Stimulated activated CD4-positive, alpha-beta T cell treated with anti-CD3 and anti-CD28 coated beads, Interleukin-15, amount 100 ng/mL, for 48 hours (primary cell): Measurements from ENCODE around the gene ZBTB20.
"Not testable (repeated sequence)": the region's sequence is repeated elsewhere in the genome, so short reads cannot be mapped to it uniquely, and the experiment has no call there.

ENCODE experiments used
- DNase-seq, 2 donors: peaks; one replicate each; pipeline ENCODE4 v3.0.0-alpha.2; 2020; ENCODE audit warnings: low read depth in 2 of 2

ZBTB20 gene

DNA sequence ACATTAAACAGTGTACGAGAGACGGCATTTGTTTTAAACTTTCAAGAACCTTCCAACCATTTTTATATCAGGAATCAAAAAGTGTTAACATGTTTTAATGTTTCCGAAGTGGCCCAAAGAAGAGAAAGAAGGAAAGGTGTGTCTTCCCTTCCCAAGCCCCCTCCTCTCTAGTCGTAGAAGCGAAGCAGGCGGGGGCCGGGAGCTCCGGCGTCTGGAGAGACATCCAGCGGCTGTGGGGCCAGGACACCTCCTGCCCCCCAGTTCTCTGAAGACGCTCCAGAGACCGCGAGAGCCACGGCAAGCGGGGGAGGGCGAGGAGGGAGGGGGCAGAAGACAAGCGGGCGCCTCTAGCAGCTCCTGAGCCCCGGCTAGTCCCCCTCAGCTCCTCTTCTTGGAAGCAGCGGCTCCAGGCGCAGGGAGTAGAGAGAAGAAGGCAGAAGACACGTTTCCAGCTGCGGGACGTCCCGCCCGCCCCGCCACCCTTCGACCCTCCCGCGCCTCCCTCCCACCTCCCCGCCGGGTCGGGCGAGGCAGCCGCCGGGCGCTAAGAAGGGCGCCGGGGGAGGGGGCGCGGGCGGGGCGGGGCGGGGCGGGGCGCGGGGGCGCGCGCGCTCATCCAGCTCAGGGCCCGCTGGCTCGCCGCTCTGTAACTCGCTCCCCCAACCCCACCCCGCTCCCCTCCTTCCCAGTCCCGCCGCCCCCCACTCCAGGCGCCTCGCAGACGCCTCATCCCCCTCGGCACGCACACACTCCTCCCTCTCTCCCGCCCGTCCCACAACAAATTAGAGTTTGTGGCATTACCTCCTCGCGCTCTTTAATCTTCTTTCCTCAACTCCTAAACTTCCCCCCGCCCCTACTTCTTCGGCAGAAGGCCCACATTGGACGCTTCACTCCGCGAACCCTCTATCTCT, at the start of gene ZBTB20:
ZBTB20 (minus strand) TSS at position 871 of the 911 bp plus-strand sequence.
- DNase-seq = peak; percentile 51 to 60

DNA sequence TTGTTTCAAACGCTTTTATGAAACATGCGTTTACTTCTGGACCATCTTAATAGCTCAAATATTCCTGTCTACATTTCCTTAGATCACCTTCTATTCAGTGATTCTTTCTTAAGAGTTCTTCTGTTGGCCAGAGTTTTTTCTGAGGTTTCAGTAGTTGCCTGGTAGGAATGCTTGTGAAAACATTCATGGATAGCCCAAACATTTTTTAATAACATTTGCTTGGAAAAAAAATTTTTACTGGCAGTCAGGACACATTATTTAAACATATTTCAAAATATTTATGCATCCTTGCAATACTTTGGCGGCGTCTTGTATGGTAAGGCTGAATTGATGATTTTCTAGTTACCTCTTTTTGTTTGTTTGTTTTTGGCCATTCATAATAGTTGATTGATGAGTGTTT, 47.4 kb upstream of the ZBTB20 start:
- DNase-seq = no peak

DNA sequence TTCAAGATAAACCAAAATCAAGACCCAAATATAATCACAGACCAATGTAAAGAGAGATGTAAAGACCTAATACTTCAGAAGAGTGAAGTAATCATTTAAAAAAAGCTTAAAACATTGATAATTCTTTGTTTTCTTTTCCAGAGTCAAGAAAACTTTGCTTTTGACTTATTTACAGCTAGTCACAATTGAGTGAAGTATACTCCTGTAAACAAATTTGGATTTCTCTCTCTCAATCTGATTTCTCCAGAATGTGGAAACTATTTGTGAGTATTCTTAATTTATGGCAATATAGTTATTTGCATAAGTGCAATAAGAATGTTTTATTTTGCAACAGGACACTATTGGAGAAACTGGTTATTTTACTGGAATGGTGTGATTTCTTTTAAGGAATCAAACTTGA, 43.7 kb upstream of the ZBTB20 start:
- DNase-seq = no peak

DNA sequence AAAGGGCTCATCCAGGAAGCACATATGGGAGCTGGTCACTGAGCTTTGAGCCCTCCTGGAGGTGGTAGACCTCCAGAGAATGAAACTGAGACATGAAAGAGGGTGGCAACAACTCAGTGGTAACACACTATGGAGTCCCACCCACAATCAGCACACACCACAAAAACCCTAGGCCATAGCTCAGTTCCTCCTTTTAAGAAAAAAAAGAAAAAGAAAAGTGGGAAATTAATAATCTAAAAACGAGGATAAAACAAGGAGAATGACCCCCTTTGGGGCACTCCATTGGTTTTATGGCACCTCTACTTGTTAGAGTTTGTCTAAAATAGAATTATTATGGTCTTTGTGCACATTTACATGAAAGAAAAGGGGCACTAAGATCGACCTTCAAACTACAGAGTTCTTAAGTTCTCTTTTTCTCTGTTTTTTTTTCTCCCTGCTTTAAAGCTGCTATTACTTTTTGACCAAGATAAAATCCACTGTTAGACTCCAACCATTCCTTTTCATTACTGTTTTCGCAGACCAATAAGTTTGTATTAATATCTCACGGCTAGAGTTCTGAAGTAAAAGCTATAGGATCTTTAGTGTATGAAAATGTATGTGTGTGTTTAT, 40.2 kb upstream of the ZBTB20 start:
- no peak for DNase-seq

DNA sequence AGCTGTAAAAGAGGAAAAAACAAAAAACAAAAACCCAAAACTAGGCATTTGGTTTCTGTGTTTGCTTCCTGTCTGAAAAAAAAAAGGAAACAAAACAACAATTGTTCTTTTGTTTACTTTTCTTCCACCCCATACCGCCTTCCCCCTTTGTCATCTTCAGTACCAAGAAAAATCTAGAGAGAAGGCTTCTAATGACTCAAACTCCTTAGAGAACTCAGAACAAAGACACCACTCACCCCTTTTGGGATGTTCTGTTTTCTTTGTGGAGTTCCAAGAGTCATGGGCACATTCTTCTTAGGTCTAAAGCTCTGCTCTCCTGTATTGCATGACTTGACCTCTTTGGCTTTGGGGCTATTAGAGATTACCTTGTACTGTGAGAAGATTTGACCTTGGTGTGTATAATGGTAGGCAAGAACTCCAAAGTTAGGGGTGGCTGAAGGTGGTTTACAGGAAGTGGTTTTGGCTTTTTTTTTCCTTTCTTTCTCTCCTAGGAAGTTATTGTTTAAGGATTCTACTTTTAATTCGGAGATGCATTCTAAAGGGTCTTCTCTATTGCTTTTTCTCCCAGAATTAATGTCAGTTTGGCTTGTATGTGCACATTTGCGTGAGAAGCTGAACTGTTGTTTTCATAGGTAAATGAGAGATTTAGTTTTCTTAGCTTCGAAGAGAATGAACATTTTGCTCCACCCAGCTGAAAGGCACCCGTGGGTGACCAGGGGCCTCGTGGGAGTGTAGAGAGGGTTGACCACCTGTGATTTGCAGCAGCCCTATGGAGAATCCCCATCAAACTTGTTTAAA, 39.5 kb upstream of the ZBTB20 start:
- no peak for DNase-seq

DNA sequence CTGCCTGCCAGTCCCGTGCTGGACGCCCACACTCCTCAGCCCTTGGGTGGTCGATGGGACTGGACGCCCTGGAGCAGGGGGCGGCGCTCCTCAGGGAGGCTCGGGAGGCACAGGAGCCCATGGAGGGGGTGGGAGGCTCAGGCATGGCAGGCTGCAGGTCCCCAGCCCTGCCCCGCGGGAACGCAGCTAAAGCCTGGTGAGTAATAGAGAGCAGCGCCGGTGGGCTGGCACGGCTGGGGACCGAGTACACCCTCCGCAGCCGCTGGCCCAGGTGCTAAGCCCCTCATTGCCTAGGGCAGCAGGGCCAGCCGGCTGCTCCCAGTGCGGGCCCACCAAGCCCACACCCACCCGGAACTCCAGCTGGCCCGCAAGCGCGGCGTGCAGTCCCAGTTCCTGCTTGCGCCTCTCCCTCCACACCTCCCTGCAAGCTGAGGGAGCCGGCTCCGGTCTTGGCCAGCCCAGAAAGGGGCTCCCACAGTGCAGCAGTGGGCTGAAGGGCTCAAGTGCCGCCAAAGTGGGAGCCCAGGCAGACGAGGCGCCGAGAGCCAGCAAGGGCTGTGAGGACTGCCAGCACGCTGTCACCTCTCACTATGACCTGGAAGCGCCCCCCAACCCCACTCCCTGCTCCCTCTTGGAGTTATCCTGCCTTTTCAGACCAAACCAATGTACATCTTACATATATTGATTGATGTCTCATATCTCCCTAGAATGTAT, 37.9 kb upstream of the ZBTB20 start:
- not testable (repeated sequence) for DNase-seq

DNA sequence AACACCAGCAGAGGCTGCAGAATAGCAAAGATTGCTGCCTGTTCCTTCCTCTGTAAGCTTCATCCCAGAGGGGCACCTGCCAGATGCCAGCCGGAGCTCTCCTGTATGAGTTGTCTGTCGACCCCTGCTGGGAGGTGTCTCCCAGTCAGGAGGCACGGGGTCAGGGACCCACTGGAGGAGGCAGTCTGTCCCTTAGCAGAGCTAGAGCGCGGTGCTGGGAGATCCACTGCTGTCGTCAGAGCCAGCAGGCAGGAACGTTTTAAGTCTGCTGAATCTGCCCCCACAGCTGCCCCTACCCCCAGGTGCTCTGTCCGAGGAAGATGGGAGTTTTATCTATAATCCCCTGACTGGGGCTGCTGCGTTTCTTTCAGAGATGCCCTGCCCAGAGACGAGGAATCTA, 31.8 kb upstream of the ZBTB20 start:
- not testable (repeated sequence) for DNase-seq

DNA sequence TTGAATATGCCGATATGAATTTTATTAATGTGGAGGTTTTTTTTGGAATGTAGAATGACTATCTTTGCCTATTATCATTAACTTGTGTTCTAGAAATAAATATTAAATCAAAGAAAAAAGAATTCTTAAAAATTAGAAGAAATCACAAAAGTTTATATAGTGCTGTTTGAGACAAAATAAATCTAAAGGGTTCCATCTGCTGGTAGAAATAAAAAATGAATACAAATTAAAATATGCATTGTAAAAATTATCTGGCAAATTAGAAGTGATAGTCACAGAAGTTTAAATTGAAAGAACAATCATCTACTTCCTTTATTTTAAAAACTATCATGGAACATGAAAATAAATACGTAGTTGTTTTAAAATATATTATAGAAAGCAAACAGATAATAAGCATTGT, 22.7 kb upstream of the ZBTB20 start:
- no peak for DNase-seq

DNA sequence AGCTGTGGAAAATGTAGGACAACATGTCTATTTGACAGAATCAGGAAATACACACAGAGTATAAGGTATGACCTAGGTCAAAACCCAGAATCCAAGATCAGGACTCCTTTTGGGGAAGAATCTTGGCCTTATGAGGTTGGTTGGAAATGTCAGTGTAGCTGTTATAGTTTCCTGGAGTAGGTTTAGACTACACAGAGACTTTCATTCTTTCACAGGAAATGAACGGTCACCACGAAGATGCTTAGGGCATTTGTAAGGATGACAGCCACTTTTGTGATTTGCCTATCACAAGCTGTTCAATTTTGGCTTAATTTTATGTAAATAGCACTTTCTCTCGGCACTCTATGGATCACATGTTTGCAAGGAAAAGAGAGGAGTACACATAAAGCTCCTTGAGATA, 18.6 kb upstream of the ZBTB20 start:
- DNase-seq = no peak

DNA sequence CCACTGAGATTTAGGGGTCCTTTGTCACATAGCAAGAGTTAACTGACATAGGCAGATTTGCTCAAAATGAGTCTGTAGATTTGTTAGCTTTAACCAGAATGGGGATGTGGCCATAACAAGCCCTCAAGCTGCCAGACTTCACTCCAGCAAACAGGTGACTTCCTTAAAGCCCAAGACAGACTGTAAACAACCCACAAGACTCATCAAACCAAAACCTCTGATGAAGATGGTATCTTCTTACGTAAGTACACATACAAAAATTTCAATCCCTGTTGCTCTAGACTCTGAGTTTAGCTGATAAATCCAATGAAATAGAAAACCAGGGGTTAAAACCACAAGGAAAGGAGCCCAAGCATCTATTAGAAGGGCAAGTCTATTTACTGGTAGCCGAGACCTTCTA, 18.2 kb upstream of the ZBTB20 start:
- no peak for DNase-seq

DNA sequence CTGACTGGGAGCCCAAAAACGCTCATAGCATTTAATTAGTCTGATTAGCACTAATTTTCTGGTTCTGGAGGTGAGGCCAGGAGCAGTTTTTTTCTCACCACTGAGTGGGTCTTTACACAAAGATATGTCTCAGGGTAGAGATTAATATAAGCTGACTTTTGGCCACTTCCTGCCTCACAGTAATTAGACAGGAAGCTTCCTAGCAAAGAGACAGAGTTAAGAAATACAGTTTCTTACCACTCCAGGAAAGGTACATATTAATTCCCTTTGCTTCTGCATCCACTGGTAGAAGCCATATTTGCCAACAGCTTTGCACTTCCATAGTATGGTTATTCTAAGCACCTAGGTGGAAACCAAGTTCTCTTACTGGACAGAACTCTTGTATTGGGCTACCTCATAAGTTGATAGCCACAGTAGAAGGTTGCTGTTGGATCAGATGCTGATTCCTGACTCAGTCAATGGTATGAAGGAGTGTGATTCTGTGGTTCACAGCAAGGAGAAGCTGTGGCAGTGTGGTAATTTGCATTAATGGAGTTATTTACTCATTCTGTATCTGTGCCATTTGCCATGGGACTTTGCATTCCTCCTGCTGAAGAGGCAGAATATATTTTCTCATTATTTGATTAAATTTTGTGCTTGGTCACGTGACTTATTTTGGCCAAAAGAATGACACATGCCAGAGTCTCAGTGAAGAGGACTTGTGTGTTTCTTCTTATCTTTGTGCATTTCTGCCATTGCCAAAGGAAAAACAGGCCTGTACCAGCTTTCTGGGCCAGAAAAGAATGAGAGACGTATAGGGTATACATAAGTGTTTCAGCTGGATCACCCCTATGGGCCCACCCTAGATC, 17.5 kb upstream of the ZBTB20 start:
- DNase-seq = no peak

DNA sequence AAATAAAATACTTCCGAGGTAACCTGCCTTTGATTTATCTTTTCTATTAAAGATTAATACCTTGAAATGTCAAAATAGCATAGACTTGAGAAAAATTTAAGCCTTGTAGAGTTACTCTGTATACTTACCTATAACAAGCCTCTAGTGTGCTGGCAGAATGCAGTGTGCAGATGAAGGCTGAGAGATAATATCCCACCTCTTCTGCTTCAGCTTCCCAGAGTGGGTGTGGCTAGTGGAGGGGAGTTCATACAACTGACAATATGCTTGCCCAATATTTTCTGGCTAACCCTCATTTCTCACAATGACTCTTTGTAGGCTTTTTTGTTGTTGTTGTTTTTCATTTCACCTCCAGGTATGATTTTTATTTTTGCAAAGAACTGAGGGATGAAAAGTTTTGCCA, 15.7 kb upstream of the ZBTB20 start:
- no peak for DNase-seq

DNA sequence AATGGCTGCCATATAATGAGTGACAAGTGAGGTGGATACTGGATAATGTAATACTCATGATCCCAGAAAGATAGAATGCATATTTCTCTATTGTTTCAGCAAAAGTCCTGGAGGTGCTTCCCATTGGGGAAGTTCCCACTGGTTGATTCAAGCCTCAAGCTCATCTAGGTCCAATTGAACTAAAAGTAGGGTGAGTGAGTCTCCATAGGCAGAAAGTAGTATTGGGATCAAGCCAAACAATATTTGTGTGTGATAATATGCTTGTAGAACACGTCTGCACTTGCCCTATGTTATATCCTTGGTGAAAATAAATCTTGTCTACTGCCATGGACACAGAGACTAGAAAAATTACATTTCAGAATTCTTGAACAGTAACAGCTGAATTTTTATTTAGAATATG, 14.8 kb upstream of the ZBTB20 start:
- no peak for DNase-seq

DNA sequence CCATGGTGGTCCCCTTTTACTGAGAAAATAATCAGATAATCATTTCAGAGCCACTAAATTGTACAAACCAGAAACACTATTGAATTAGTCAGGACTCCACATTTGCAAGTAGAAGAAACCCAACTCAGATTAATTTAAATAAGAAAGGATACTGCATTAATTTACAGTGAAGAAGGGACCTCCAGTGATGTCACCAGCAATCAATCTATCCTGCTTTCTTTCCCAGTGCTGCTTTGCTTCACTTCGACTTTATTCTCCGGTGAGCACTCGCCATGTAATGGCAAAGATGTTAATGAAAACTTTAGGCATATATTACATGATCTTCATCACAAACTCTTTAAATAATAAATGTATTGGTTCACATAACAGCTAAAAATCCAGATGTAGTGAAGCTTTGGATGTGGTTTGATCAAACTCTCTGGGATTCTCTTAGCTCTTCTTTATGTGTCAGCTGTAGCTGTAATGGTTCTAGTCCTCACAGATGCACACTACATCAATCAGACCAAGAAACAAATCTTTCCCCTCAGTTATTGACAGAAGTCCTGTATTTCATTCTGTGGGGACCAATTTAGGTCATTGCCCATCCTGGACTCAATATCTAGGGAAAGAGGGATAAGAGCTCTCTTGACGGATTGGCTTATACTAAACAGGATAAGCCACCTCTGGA, 14.2 kb upstream of the ZBTB20 start:
- no peak for DNase-seq

DNA sequence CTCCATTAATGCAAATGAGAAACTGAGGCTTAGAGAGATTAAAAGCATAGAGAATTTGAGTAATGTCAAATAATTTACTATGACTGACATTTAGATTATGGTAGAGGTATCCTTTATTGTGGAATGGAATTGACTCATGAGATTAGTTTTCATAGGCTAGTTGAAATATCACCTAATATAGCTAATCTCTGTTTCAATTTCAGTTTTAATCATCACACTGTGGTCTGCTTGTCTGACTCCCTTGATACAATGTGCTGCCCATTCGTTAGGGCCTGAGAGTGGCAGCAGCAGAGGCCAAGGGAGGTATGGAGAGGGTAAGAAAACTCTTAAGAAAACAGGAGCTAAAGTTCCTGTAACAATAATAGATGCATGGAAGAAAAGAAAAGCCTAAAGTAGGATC, 13.2 kb upstream of the ZBTB20 start:
- no peak for DNase-seq

DNA sequence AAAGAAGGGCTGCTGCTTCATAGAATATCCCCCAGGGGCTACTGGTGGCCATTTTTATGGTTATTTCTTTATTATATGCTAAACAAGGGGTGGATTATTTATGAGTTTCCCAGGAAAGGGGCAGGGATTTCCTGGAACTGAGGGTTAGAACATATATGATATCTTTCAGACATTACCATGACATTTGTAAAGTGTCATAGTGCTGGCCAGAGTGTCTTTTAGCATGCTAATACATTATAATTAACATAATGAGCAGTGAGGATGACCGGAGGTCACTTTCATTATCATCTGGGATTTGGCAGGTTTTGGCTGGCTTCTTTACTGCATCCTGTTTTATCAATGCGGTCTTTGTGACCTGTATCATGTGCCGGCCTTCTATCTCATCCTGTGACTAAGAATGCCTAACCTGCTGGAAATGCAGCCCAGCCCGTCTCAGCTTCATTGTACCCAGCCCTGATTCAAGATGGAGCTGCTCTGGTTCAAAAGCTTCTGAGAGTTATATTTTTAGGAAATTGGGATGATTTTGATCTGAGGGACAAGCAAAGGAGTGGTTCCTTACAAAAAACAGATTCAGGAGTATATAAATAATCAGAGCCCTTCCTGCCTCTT, 9.1 kb upstream of the ZBTB20 start:
- no peak for DNase-seq

DNA sequence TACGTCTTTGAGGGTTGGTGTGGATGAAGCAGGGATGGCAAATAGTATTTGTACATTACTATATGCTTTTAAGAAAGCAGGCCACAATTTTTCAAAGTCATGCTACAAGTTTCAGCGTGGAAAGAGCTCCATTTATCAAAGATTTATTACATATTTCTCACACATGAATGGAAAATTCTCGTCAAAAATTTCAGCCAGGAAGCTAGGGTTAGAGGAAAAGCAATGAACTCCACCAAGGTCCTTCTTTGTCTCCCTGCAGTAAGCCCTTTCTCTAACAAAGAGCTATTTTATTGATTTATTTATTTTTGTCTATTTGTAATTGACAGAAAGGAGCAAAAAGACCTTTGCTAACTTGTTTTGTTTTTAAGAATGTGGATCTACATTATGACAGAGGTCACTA, 7.5 kb upstream of the ZBTB20 start:
- no peak for DNase-seq

DNA sequence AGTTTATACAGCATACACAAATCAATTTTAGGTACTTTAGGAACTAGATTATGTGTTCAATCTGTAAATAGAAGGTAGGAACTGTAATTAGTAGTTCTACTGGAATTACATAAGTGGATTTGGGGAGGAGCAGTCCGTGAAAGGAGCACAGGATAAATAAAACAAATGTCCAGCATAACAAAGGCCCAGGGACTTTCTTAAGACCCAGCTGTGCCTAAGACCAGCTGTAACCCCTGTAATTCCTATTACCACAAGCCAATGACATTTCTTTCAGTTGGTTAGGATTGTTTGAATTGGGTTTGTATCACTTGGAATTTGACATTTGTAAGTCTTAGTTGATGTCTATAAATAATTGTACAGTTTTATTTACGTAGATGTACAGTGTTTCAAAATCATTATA, 4.8 kb upstream of the ZBTB20 start:
- DNase-seq = no peak

DNA sequence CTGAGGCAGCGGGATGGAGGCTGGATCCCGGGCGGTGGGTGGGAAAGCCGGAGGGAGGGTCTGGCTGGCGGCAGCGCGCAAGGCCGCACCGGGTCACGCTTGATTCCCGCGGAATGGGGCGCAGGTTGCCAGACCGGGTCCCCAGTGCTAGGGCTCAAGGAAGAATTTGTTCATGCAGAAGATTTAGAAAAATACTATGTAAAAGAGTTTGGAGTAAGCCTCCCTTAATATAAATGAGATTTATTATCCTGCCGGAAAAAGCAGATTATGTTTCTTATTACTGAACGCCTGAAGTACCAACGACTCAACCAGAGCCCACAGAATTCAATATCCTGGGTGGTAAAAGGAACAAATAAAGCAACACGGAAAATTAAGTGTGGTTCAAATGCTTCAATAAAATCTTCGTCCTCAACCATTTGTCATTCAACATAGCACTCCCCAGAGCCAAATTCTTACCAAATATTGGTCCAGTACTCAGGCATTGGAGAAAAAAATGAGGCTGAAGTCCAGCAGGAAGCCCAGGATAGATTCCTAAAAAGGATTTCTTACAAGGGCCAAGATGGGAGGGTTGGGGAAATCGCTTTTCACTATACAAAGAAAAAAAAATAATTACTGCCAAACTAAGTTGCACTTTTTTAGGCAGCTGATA, 1.2 kb upstream of the ZBTB20 start:
- DNase-seq = no peak
